Bronchial epithelial cell (primary cell): ENCODE data around the gene C9orf43. TPM values are rescaled to one million over a fixed set of nuclear protein-coding genes. Genes with fewer than 3 reads are reported as not detected.
A peak's percentile ranks its signal among the peaks of the same experiment; 100 is the strongest.

ENCODE experiments used
- DNase-seq: peaks from one replicate; pipeline ENCODE4 v3.0.0-alpha.2; 2010; ENCODE audit warnings: low read depth
- FAIRE-seq: peaks from 2 replicates; lab custom pipeline; 2011; peaks lifted over from hg19 to GRCh38; lab: Jason Lieb, UNC
- H3K27me3 ChIP-seq: 2 replicates; pipeline ENCODE4 v1.5.1; 2011; ENCODE audit warnings: low read length; ENCODE audit not compliant: control insufficient read depth, insufficient read depth
- H3K36me3 ChIP-seq: 2 replicates; pipeline ENCODE4 v1.5.1; 2011; ENCODE audit warnings: low read length; ENCODE audit not compliant: control insufficient read depth, insufficient read depth
- H3K4me3 ChIP-seq: 2 replicates; pipeline ENCODE4 v1.5.1; 2011; ENCODE audit warnings: mild to moderate bottlenecking, low read depth, low read length, control low read depth
- total RNA-seq: library from RNA; depleted of rRNA; stranded (reverse); fragments of >200 nt; gene quantifications from 2 replicates; pipeline ENCODE4 v1.2.1, GENCODE V29; 2014
- TF ChIP-seq, protein P1 (sequence below): IDR thresholded peaks from 2 replicates; pipeline ENCODE4 v1.5.1; 2011; ENCODE audit warnings: mild to moderate bottlenecking, moderate library complexity, low read length, control low read depth, inconsistent platforms; ENCODE audit not compliant: insufficient read depth, severe bottlenecking

Gene C9orf43
- total RNA-seq, 1 donor from 2014 or later: 0.53 TPM

DNA sequence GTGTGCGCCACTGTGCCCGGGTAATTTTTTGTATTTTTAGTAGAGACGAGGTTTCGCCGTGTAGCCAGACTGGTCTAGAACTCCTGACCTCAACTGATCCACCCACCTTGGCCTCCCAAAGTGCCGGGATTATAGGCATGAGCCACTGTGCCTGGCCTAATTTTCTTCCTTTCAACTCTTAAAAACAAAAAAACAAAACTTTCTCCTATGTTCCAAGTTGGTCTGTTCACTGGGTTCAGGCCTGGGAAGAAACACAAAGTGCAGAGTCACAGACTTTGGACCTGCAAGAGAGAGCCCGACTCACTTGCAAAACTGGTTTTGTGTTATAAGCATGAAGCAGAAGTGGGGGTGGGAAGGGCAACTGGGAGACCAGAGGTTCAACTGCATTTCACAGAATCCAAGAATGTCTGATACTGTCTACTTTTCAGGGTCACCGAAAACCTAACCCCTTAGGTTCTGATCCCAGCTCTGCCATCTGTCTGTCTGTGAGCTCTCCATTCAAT is 28.6 kb upstream of the C9orf43 start:
- H3K36me3 ChIP-seq: no peaks in the 10 kb centered on the region
- DNase-seq (peak; percentile 60), FAIRE-seq (no peak)
- TF ChIP-seq, protein P1, sequence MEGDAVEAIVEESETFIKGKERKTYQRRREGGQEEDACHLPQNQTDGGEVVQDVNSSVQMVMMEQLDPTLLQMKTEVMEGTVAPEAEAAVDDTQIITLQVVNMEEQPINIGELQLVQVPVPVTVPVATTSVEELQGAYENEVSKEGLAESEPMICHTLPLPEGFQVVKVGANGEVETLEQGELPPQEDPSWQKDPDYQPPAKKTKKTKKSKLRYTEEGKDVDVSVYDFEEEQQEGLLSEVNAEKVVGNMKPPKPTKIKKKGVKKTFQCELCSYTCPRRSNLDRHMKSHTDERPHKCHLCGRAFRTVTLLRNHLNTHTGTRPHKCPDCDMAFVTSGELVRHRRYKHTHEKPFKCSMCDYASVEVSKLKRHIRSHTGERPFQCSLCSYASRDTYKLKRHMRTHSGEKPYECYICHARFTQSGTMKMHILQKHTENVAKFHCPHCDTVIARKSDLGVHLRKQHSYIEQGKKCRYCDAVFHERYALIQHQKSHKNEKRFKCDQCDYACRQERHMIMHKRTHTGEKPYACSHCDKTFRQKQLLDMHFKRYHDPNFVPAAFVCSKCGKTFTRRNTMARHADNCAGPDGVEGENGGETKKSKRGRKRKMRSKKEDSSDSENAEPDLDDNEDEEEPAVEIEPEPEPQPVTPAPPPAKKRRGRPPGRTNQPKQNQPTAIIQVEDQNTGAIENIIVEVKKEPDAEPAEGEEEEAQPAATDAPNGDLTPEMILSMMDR: no peak
- H3K27me3 ChIP-seq: no peaks in the 10 kb centered on the region
- no peak overlapping the region for H3K4me3 ChIP-seq

DNA sequence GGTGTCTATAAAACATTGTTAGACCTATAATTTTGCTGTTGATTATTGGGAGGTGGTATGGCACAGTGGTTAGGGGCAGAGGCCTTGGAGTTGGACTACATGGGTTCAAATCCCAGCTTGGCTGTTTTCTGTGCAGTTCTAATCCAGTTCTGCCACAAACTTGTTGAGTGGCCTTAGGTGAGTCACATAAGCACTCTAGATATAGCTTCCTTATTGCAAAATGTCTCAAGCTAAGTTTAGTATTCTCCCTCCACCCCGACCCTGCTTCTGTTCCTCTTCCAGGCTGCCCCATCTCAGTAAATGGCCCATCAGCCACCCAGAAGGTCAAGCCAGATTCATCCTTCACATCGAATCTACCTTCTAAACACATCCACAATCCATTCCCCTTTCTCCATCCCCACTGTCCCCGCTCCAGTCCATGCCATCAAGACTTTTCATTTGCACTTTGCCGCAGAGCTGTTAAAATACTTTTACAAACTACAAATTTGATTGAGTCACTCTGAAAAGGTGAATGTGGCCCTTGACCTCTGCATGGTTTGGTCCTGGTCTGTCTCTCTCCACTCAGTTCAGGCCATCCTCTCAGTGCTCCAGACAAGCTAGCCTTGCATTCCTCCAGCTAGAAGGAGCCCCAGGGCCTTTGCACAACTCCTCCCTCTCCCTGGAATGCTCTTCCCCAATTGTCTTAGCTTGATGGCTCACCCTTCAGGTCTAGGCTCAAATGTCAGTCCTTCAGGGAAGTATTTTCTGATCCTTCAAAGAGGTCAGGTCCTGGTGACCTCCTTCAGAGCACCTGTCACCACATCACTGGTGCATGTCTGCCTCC is 23.8 kb upstream of the C9orf43 start:
- H3K4me3 ChIP-seq: no peak overlapping the region
- DNase-seq (peak; percentile 35), FAIRE-seq (no peak)
- TF ChIP-seq, protein P1: no peak
- no peaks in the 10 kb centered on the region for H3K27me3 ChIP-seq
- H3K36me3 ChIP-seq: peaks cover 15% of the 10 kb centered on the region

DNA sequence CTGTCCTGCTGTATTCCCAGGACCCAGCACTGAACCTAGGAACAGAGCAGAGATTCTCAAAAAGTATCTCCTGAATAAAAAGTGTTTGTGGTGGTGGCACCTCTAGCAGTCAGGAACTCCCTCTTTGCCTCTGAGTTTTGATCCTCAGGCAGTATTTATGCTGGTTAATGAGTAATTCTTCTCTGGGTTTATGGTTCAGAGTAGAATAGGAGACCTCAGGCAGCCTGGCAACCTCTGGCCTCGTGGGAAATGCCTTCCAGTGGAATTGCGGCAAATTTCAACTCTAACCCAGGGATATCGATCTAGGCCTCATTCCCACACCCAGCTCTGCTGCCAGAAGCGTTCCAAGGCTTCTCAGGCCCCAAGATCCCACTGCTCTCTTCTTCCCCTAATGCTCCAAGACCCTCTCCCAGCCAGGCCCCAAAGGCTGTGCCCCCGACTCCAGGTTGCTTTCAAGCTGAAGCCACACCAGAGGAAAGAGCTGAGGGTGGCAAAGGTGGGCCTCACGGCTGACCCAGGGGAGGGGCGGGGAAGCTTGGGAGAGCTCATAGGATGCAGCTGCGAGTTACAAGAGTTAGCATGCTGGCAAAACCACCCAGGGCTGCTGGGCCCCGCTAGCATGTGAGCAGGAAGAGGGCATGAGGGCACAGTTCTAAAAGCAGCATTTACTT is 22.9 kb upstream of the C9orf43 start:
- no peak for DNase-seq
- no peak overlapping the region for H3K4me3 ChIP-seq
- TF ChIP-seq, protein P1: no peak
- H3K36me3 ChIP-seq: peaks cover 15% of the 10 kb centered on the region
- no peaks in the 10 kb centered on the region for H3K27me3 ChIP-seq
- no peak for FAIRE-seq

DNA sequence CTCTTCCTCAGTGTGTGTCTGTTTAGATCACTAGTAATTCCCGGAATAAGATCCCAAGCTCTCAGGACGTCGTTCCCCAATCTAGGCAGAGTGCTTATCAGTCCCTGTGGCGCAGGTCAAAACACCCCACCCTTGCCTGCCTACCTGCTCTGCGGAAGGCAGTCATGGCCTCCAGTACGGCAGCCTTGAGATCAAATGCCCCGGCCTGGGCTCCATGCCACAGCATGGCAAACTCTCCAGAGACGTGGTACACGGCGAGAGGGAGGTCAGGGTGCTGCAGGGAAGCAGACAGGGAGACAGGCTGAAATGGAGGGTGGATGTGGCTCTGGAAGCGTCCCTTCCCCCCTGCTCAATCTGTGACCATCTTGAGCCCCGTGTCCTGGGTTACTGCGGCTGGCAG is 21.7 kb upstream of the C9orf43 start:
- DNase-seq (no peak), FAIRE-seq (no peak)
- TF ChIP-seq, protein P1: no peak
- Histone ChIP-seq H3K4me3 (no peak overlapping the region), H3K36me3 (peaks cover 15% of the 10 kb centered on the region), H3K27me3 (no peaks in the 10 kb centered on the region)

DNA sequence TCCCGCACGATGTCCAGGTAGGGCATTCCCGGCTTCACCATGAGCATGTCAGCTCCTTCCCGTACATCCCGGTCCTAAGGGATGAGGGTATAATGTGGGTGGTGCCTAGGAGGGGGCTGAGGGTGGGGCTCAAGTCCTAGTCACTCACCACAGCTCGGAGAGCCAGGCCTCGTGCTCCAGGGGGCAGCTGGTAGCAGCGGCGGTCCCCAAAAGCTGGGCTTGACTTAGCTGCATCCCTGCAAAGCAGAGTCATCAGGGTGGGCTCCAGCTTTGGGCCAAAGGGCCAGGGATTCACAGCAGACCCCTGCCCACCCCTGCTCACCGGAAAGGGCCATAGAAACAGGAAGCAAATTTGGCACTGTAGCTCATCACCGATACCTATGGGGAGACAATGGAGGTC is 21.1 kb upstream of the C9orf43 start:
- DNase-seq (no peak), FAIRE-seq (no peak)
- Histone ChIP-seq H3K27me3 (no peaks in the 10 kb centered on the region), H3K36me3 (peaks cover 15% of the 10 kb centered on the region), H3K4me3 (no peak overlapping the region)
- TF ChIP-seq, protein P1: no peak
